WTC11 (cell line): ENCODE results near the gene ATXN10. TPM values are rescaled to one million over a fixed set of nuclear protein-coding genes. Genes with fewer than 3 reads are reported as not detected.

ENCODE experiments used
- ATAC-seq: fragments of 200-7000 bp; cut with Tn5 transposase; 2 replicates; pipeline ENCODE4 v1.10.0; 2021; ENCODE audit warnings: mild to moderate bottlenecking, moderate library complexity
- CTCF ChIA-PET: fragments of 300-600 bp; sonication (Branson Sonifier 250); formaldehyde crosslinking; loops from one replicate; lab custom pipeline; 2021; ENCODE audit warnings: antibody characterized with exemption; lab: Charles Lee
- POLR2A ChIA-PET: fragments of 350-600 bp; sonication (Branson Sonifier 250); formaldehyde crosslinking; loops from one replicate; lab custom pipeline; 2021; ENCODE audit warnings: antibody characterized with exemption; lab: Charles Lee
- DNase-seq: peaks from one replicate; pipeline ENCODE4 v3.0.0; 2021; ENCODE audit warnings: low spot score
- H3K27ac Mint-ChIP-seq: 2 replicates; pipeline ENCODE4 v1.8.0; 2021; ENCODE audit warnings: mixed read lengths
- H3K27me3 Mint-ChIP-seq: 2 replicates; pipeline ENCODE4 v1.8.0; 2021; ENCODE audit warnings: low read depth, mild to moderate bottlenecking, moderate library complexity, mixed read lengths
- H3K36me3 Mint-ChIP-seq: 2 replicates; pipeline ENCODE4 v1.8.0; 2021; ENCODE audit warnings: mixed read lengths
- H3K4me1 Mint-ChIP-seq: 2 replicates; pipeline ENCODE4 v1.8.0; 2022; ENCODE audit warnings: mixed read lengths
- H3K4me3 Mint-ChIP-seq: 2 replicates; pipeline ENCODE4 v1.8.0; 2021; ENCODE audit warnings: mild to moderate bottlenecking, moderate library complexity, mixed read lengths
- H3K9me3 Mint-ChIP-seq: 2 replicates; pipeline ENCODE4 v1.8.0; 2021; ENCODE audit warnings: mixed read lengths
- AFF4 ChIP-seq: sonication (generic); formaldehyde crosslinking; IDR thresholded peaks from 2 replicates; pipeline ENCODE4 v1.8.1; 2023; ENCODE audit warnings: mild to moderate bottlenecking, missing genetic modification reagents, borderline replicate concordance
- CREB1 ChIP-seq: sonication (generic); formaldehyde crosslinking; IDR thresholded peaks from 2 replicates; pipeline ENCODE4 v1.8.0; 2023; ENCODE audit warnings: mild to moderate bottlenecking, missing genetic modification reagents
- GABPB1 ChIP-seq: sonication (generic); formaldehyde crosslinking; IDR thresholded peaks from 2 replicates; pipeline ENCODE4 v1.8.1; 2023; ENCODE audit warnings: mild to moderate bottlenecking, missing genetic modification reagents
- GRHL2 ChIP-seq: fragments of 250-450 bp; sonication (Bioruptor Pico); IDR thresholded peaks from 2 replicates; pipeline ENCODE4 v1.8.0; 2022; ENCODE audit warnings: mild to moderate bottlenecking, moderate library complexity; ENCODE audit not compliant: insufficient replicate concordance, severe bottlenecking
- MXD4 ChIP-seq: fragments of 250-450 bp; sonication (Bioruptor Pico); IDR thresholded peaks from 2 replicates; pipeline ENCODE4 v1.8.0; 2021; ENCODE audit warnings: mild to moderate bottlenecking, moderate library complexity, borderline replicate concordance
- NFATC4 ChIP-seq: fragments of 250-450 bp; sonication (Bioruptor Pico); IDR thresholded peaks from 2 replicates; pipeline ENCODE4 v1.9.0; 2021; ENCODE audit warnings: mild to moderate bottlenecking
- NFE2L1 ChIP-seq: sonication (generic); formaldehyde crosslinking; IDR thresholded peaks from 2 replicates; pipeline ENCODE4 v1.8.1; 2023; ENCODE audit warnings: missing genetic modification reagents
- NFYB ChIP-seq: sonication (generic); formaldehyde crosslinking; conservative IDR thresholded peaks from 2 replicates; pipeline ENCODE4 v1.8.0; 2022; ENCODE audit warnings: low read depth, missing genetic modification reagents
- NR1H2 ChIP-seq: sonication (generic); formaldehyde crosslinking; IDR thresholded peaks from 2 replicates; pipeline ENCODE4 v1.9.0; 2021; ENCODE audit warnings: mild to moderate bottlenecking, moderate library complexity, missing genetic modification reagents
- RORB ChIP-seq: fragments of 250-450 bp; sonication (Bioruptor Pico); IDR thresholded peaks from 2 replicates; pipeline ENCODE4 v1.9.0; 2021; ENCODE audit warnings: mild to moderate bottlenecking
- SMAD3 ChIP-seq: sonication (generic); formaldehyde crosslinking; IDR thresholded peaks from 2 replicates; pipeline ENCODE4 v1.8.0; 2022; ENCODE audit warnings: missing genetic modification reagents, mild to moderate bottlenecking, borderline replicate concordance
- TCF7 ChIP-seq: sonication (generic); formaldehyde crosslinking; IDR thresholded peaks from 2 replicates; pipeline ENCODE4 v1.8.0; 2022; ENCODE audit warnings: mild to moderate bottlenecking, low read depth, missing genetic modification reagents, moderate library complexity
- TP53 ChIP-seq: sonication (generic); formaldehyde crosslinking; IDR thresholded peaks from 2 replicates; pipeline ENCODE4 v1.8.1; 2023; ENCODE audit warnings: mild to moderate bottlenecking, missing genetic modification reagents
- ZNF121 ChIP-seq: sonication (generic); formaldehyde crosslinking; IDR thresholded peaks from 2 replicates; pipeline ENCODE4 v1.8.0; 2023; ENCODE audit warnings: missing genetic modification reagents
- ZNF138 ChIP-seq: sonication (generic); formaldehyde crosslinking; conservative IDR thresholded peaks from 2 replicates; pipeline ENCODE4 v1.8.1; 2022; ENCODE audit warnings: mild to moderate bottlenecking, moderate library complexity, missing genetic modification reagents
- ZNF263 ChIP-seq: sonication (generic); formaldehyde crosslinking; IDR thresholded peaks from 2 replicates; pipeline ENCODE4 v1.8.1; 2022; ENCODE audit warnings: low read depth, mild to moderate bottlenecking, moderate library complexity, missing genetic modification reagents
- ZNF281 ChIP-seq: sonication (generic); formaldehyde crosslinking; IDR thresholded peaks from 2 replicates; pipeline ENCODE4 v1.8.0; 2023; ENCODE audit warnings: mild to moderate bottlenecking, missing genetic modification reagents
- ZNF423 ChIP-seq: fragments of 250-450 bp; sonication (Bioruptor Pico); IDR thresholded peaks from 2 replicates; pipeline ENCODE4 v2.1.2; 2022; ENCODE audit warnings: mild to moderate bottlenecking, moderate library complexity
- total RNA-seq: library from RNA; stranded (reverse); gene quantifications from 3 replicates; pipeline ENCODE4 v1.2.3, GENCODE V29; 2021
- TF ChIP-seq, protein P1 (sequence below): sonication (generic); formaldehyde crosslinking; IDR thresholded peaks from 2 replicates; pipeline ENCODE4 v1.8.1; 2022; ENCODE audit warnings: low read depth, mild to moderate bottlenecking, moderate library complexity, missing genetic modification reagents, borderline replicate concordance
- TF ChIP-seq, protein P2 (sequence below): fragments of 250-450 bp; sonication (Bioruptor Pico); IDR thresholded peaks from 2 replicates; pipeline ENCODE4 v1.9.0; 2021; ENCODE audit warnings: mild to moderate bottlenecking
- TF ChIP-seq, protein P3 (sequence below): sonication (generic); formaldehyde crosslinking; IDR thresholded peaks from 2 replicates; pipeline ENCODE4 v1.8.1; 2022; ENCODE audit warnings: mild to moderate bottlenecking, moderate library complexity, missing genetic modification reagents

The ATXN10 gene
- total RNA-seq, 1 experiment from 2014 or later, result 185 TPM

- ATAC-seq (no peak), DNase-seq (no peak)
- no peaks in the 10 kb centered on the region for H3K9me3 Mint-ChIP-seq
- peaks cover 17% of the 10 kb centered on the region for H3K4me1 Mint-ChIP-seq
- H3K36me3 Mint-ChIP-seq, result peaks cover 45% of the 10 kb centered on the region
- no peak overlapping the region for H3K4me3 Mint-ChIP-seq
- H3K27me3 Mint-ChIP-seq, result no peaks in the 10 kb centered on the region
- ChIA-PET POLR2A (no interaction called here), CTCF (interaction anchor here (0.5 kb wide), 1 partner anchor 97 kb away, joined by 3 read pairs; no protein-coding TSS in a partner anchor)
- TF ChIP-seq GABPB1 (CRISPR knock-in tag) (peak; percentile 92), SMAD3 (CRISPR knock-in tag) (no peak)
- TF ChIP-seq, all 79 proteins: peak for 1
- peak overlapping the region; percentile 73 for H3K27ac Mint-ChIP-seq
Measured at GRCh38 chr22:45742866-45743450, 71.3 kb downstream of the ATXN10 start.

DNA sequence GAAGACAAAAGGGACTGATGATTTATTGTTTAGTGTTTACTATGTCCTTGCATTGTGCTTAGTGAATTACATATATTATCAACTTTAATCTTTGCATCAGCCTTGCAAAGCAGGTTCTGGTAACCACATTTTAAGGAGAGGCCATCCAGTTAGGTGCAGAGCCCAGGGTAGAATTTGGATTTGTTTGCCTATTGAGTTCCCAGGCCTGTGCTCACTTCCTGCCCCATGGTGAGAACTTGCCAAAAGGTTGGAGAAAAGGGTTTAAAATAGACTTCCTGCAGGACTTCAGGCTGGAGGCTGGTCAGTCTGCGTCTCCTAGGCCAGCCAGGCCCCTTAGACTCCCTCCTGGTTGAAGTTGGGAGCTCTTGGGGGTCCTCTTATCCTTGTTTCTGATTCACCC, 72.1 kb downstream of the ATXN10 start:
- H3K9me3 Mint-ChIP-seq, result no peaks in the 10 kb centered on the region
- TF ChIP-seq GRHL2 (CRISPR knock-in tag), result no peak
- no peak for TF ChIP-seq NFE2L1
- no peak for TF ChIP-seq ZNF263 (CRISPR knock-in tag)
- TF ChIP-seq GABPB1 (CRISPR knock-in tag), result no peak
- TF ChIP-seq TCF7 (CRISPR knock-in tag), result no peak
- TF ChIP-seq, protein P1, sequence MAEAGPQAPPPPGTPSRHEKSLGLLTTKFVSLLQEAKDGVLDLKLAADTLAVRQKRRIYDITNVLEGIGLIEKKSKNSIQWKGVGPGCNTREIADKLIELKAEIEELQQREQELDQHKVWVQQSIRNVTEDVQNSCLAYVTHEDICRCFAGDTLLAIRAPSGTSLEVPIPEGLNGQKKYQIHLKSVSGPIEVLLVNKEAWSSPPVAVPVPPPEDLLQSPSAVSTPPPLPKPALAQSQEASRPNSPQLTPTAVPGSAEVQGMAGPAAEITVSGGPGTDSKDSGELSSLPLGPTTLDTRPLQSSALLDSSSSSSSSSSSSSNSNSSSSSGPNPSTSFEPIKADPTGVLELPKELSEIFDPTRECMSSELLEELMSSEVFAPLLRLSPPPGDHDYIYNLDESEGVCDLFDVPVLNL (CRISPR knock-in tag), result no peak
- no peak for TF ChIP-seq AFF4 (CRISPR knock-in tag)
- no peak for TF ChIP-seq RORB (CRISPR knock-in tag)
- no peak for TF ChIP-seq ZNF423
- TF ChIP-seq ZNF281 (CRISPR knock-in tag), result no peak
- no peak for TF ChIP-seq TP53
- TF ChIP-seq, protein P2, sequence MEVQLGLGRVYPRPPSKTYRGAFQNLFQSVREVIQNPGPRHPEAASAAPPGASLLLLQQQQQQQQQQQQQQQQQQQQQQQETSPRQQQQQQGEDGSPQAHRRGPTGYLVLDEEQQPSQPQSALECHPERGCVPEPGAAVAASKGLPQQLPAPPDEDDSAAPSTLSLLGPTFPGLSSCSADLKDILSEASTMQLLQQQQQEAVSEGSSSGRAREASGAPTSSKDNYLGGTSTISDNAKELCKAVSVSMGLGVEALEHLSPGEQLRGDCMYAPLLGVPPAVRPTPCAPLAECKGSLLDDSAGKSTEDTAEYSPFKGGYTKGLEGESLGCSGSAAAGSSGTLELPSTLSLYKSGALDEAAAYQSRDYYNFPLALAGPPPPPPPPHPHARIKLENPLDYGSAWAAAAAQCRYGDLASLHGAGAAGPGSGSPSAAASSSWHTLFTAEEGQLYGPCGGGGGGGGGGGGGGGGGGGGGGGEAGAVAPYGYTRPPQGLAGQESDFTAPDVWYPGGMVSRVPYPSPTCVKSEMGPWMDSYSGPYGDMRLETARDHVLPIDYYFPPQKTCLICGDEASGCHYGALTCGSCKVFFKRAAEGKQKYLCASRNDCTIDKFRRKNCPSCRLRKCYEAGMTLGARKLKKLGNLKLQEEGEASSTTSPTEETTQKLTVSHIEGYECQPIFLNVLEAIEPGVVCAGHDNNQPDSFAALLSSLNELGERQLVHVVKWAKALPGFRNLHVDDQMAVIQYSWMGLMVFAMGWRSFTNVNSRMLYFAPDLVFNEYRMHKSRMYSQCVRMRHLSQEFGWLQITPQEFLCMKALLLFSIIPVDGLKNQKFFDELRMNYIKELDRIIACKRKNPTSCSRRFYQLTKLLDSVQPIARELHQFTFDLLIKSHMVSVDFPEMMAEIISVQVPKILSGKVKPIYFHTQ (CRISPR knock-in tag), result no peak
- TF ChIP-seq ZNF138 (CRISPR knock-in tag), result no peak
- TF ChIP-seq CREB1 (CRISPR knock-in tag), result no peak
- TF ChIP-seq ZNF121, result no peak
- no peak for TF ChIP-seq NR1H2
- TF ChIP-seq, protein P3, sequence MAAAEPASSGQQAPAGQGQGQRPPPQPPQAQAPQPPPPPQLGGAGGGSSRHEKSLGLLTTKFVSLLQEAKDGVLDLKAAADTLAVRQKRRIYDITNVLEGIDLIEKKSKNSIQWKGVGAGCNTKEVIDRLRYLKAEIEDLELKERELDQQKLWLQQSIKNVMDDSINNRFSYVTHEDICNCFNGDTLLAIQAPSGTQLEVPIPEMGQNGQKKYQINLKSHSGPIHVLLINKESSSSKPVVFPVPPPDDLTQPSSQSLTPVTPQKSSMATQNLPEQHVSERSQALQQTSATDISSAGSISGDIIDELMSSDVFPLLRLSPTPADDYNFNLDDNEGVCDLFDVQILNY, result no peak
- no peak for TF ChIP-seq MXD4 (CRISPR knock-in tag)
- TF ChIP-seq NFATC4 (CRISPR knock-in tag), result no peak
- no peak for TF ChIP-seq NFYB (CRISPR knock-in tag)
- peaks cover 43% of the 10 kb centered on the region for H3K36me3 Mint-ChIP-seq
- ChIA-PET POLR2A (no interaction called here), CTCF (no interaction called here)
- H3K4me3 Mint-ChIP-seq, result no peak overlapping the region
- H3K27ac Mint-ChIP-seq, result peak overlapping the region; percentile 73
- H3K27me3 Mint-ChIP-seq, result no peaks in the 10 kb centered on the region
- no peak; the same call in 1 of the 2 replicates for ATAC-seq
- no peak for DNase-seq
- peaks cover 17% of the 10 kb centered on the region for H3K4me1 Mint-ChIP-seq
